SK-N-SH treated with all-trans-retinoic acid at 6 μM for 48 hours (cell line): ENCODE measurements around the gene ARID1B.
"Not testable (repeated sequence)": the region's sequence is repeated elsewhere in the genome, so short reads cannot be mapped to it uniquely, and the experiment has no call there.

ENCODE experiments used
- ATAC-seq: fragments of 200-7000 bp; cut with Tn5 transposase; 3 replicates; pipeline ENCODE4 v1.9.1; 2020; ENCODE audit warnings: mild to moderate bottlenecking, moderate library complexity
- ARNTL ChIP-seq: fragments of 450-650 bp; formaldehyde crosslinking; IDR thresholded peaks from 2 replicates; pipeline ENCODE4 v1.5.0; 2020; ENCODE audit warnings: low read depth, mild to moderate bottlenecking, moderate library complexity, borderline replicate concordance
- BACH2 ChIP-seq: fragments of 250-450 bp; sonication (Bioruptor Pico); IDR thresholded peaks from 2 replicates; pipeline ENCODE4 v1.9.0; 2021; ENCODE audit warnings: mild to moderate bottlenecking, borderline replicate concordance
- CREB5 ChIP-seq: fragments of 250-450 bp; sonication (Bioruptor Pico); IDR thresholded peaks from 2 replicates; pipeline ENCODE4 v1.5.1; 2020; ENCODE audit warnings: low read depth, mild to moderate bottlenecking, moderate library complexity
- CSDC2 ChIP-seq: fragments of 250-450 bp; sonication (Bioruptor Pico); IDR thresholded peaks from 2 replicates; pipeline ENCODE4 v1.5.0; 2020; ENCODE audit warnings: mild to moderate bottlenecking, moderate library complexity
- CSRNP3 ChIP-seq: fragments of 250-450 bp; sonication (Bioruptor Pico); IDR thresholded peaks from 2 replicates; pipeline ENCODE4 v1.5.1; 2021; ENCODE audit warnings: mild to moderate bottlenecking, moderate library complexity
- ESRRG ChIP-seq: fragments of 250-450 bp; sonication (Bioruptor Pico); IDR thresholded peaks from 2 replicates; pipeline ENCODE4 v1.6.1; 2021; ENCODE audit warnings: mild to moderate bottlenecking
- GLIS3 ChIP-seq: fragments of 250-450 bp; sonication (Bioruptor Pico); IDR thresholded peaks from 2 replicates; pipeline ENCODE4 v1.5.0; 2020; ENCODE audit warnings: mild to moderate bottlenecking, moderate library complexity
- ISL1 ChIP-seq: fragments of 250-450 bp; sonication (Bioruptor Pico); IDR thresholded peaks from 2 replicates; pipeline ENCODE4 v2.1.2; 2022; ENCODE audit warnings: mild to moderate bottlenecking, moderate library complexity
- PATZ1 ChIP-seq: fragments of 250-450 bp; sonication (Bioruptor Pico); IDR thresholded peaks from 2 replicates; pipeline ENCODE4 v1.8.0; 2020; ENCODE audit warnings: mild to moderate bottlenecking, moderate library complexity, borderline replicate concordance
- POU6F1 ChIP-seq: fragments of 250-450 bp; sonication (Bioruptor Pico); IDR thresholded peaks from 2 replicates; pipeline ENCODE4 v1.8.0; 2021; ENCODE audit warnings: low read depth, mild to moderate bottlenecking, moderate library complexity, borderline replicate concordance
- PPARA ChIP-seq: fragments of 250-450 bp; sonication (Bioruptor Pico); IDR thresholded peaks from 2 replicates; pipeline ENCODE4 v1.5.0; 2020; ENCODE audit warnings: mild to moderate bottlenecking, borderline replicate concordance
- RARB ChIP-seq: fragments of 250-450 bp; sonication (Bioruptor Pico); IDR thresholded peaks from 2 replicates; pipeline ENCODE4 v1.8.0; 2021; ENCODE audit warnings: mild to moderate bottlenecking, moderate library complexity
- SNAI2 ChIP-seq: fragments of 250-450 bp; sonication (Bioruptor Pico); IDR thresholded peaks from 2 replicates; pipeline ENCODE4 v1.5.0; 2020; ENCODE audit warnings: mild to moderate bottlenecking, moderate library complexity
- TCF4 ChIP-seq: fragments of 250-450 bp; sonication (Bioruptor Pico); IDR thresholded peaks from 2 replicates; pipeline ENCODE4 v1.8.0; 2021; ENCODE audit warnings: mild to moderate bottlenecking, moderate library complexity, borderline replicate concordance
- TOX ChIP-seq: fragments of 250-450 bp; sonication (Bioruptor Pico); IDR thresholded peaks from 2 replicates; pipeline ENCODE4 v1.8.0; 2021; ENCODE audit warnings: mild to moderate bottlenecking, moderate library complexity, borderline replicate concordance
- TSHZ2 ChIP-seq: fragments of 250-450 bp; sonication (Bioruptor Pico); IDR thresholded peaks from 2 replicates; pipeline ENCODE4 v1.5.0; 2020; ENCODE audit warnings: mild to moderate bottlenecking, moderate library complexity
- ZC3H10 ChIP-seq: fragments of 250-450 bp; sonication (Bioruptor Pico); IDR thresholded peaks from 2 replicates; pipeline ENCODE4 v1.5.1; 2021; ENCODE audit warnings: mild to moderate bottlenecking, moderate library complexity
- ZFP3 ChIP-seq: fragments of 250-450 bp; sonication (Bioruptor Pico); IDR thresholded peaks from 2 replicates; pipeline ENCODE4 v1.5.0; 2020; ENCODE audit warnings: mild to moderate bottlenecking, moderate library complexity
- ZFP30 ChIP-seq: fragments of 450-650 bp; formaldehyde crosslinking; IDR thresholded peaks from 2 replicates; pipeline ENCODE4 v1.5.0; 2022; ENCODE audit warnings: mild to moderate bottlenecking, moderate library complexity
- ZNF565 ChIP-seq: fragments of 450-650 bp; formaldehyde crosslinking; conservative IDR thresholded peaks from 2 replicates; pipeline ENCODE4 v1.5.0; 2020; ENCODE audit warnings: low read depth, mild to moderate bottlenecking, moderate library complexity
- ZNF70 ChIP-seq: fragments of 450-650 bp; formaldehyde crosslinking; IDR thresholded peaks from 2 replicates; pipeline ENCODE4 v1.5.0; 2020; ENCODE audit warnings: mild to moderate bottlenecking, moderate library complexity

The ARID1B gene

GRCh38 chr6:157037165-157037564, 260.0 kb downstream of the ARID1B start:
- TF ChIP-seq PATZ1 (no peak), ESRRG (CRISPR knock-in tag) (no peak), BACH2 (CRISPR knock-in tag) (no peak), ZNF70 (CRISPR knock-in tag) (no peak), CSRNP3 (no peak), POU6F1 (CRISPR knock-in tag) (no peak), RARB (CRISPR knock-in tag) (no peak), GLIS3 (CRISPR knock-in tag) (no peak), SNAI2 (CRISPR knock-in tag) (no peak), ZFP30 (CRISPR knock-in tag) (no peak), ZC3H10 (CRISPR knock-in tag) (no peak), TSHZ2 (CRISPR knock-in tag) (no peak), ISL1 (no peak), PPARA (CRISPR knock-in tag) (no peak), TOX (CRISPR knock-in tag) (no peak), CREB5 (CRISPR knock-in tag) (no peak)
- no peak for ATAC-seq

- TF ChIP-seq ZNF70 (CRISPR knock-in tag) (no peak), ZFP3 (CRISPR knock-in tag) (no peak), ARNTL (CRISPR knock-in tag) (no peak), RARB (CRISPR knock-in tag) (no peak)
- TF ChIP-seq, all 23 proteins: peak for 0
- ATAC-seq = no peak
Measured at GRCh38 chr6:157038610-157039009, 261.4 kb downstream of the ARID1B start.

- ATAC-seq = not testable (repeated sequence)
Measured at GRCh38 chr6:157039639-157040038, 262.5 kb downstream of the ARID1B start.

- TF ChIP-seq ARNTL (CRISPR knock-in tag) (no peak), CSDC2 (CRISPR knock-in tag) (no peak), TCF4 (CRISPR knock-in tag) (no peak), CREB5 (CRISPR knock-in tag) (no peak), PATZ1 (no peak), ZNF565 (no peak), BACH2 (CRISPR knock-in tag) (no peak), CSRNP3 (no peak), ZFP30 (CRISPR knock-in tag) (no peak)
- ATAC-seq = no peak
Measured at GRCh38 chr6:157040191-157040590, 263.0 kb downstream of the ARID1B start.
